IMR-90 (cell line): ENCODE results near the gene LMX1A. TPM values are rescaled to one million over a fixed set of nuclear protein-coding genes. Genes with fewer than 3 reads are reported as not detected.

Source experiments
- ATAC-seq: fragments of 200-7000 bp; cut with Tn5 transposase; 2 replicates; pipeline ENCODE4 v1.9.1; 2020; ENCODE audit warnings: low read depth, mild to moderate bottlenecking, moderate library complexity
- BruUV-seq: library from RNA; stranded (reverse); fragments of 400-500 nt; replicated peaks from 2 replicates; lab custom pipeline; 2021; lab: Mats Ljungman, UMichigan
- CTCF ChIA-PET: fragments of 300-600 bp; formaldehyde crosslinking; extraction: SDS; loops from one replicate; lab custom pipeline; 2021; ENCODE audit warnings: antibody characterized with exemption; lab: Yijun Ruan, JAX
- POLR2A ChIA-PET: fragments of 300-600 bp; sonication (Branson Sonifier 250); formaldehyde crosslinking; loops from one replicate; lab custom pipeline; 2022; ENCODE audit warnings: antibody characterized with exemption; ENCODE audit not compliant: unreplicated experiment; lab: Charles Lee
- DNase-seq: peaks from one replicate; pipeline ENCODE4 v3.0.0; 2013
- H2AFZ ChIP-seq: replicated peaks from 2 replicates; pipeline ENCODE3; 2013; ENCODE audit warnings: low read length, mild to moderate bottlenecking; ENCODE audit not compliant: poor library complexity
- H2AK5ac ChIP-seq: 2 replicates; pipeline ENCODE4 v1.6.1; 2013; ENCODE audit warnings: low read depth, low read length, inconsistent platforms
- H2AK9ac ChIP-seq: replicated peaks from 2 replicates; pipeline ENCODE3; 2013; ENCODE audit warnings: mild to moderate bottlenecking, low read depth, low read length, moderate library complexity; ENCODE audit not compliant: poor library complexity
- H2BK120ac ChIP-seq: 2 replicates; pipeline ENCODE4 v1.6.1; 2013; ENCODE audit warnings: low read depth, low read length, inconsistent platforms
- H2BK15ac ChIP-seq: 3 replicates; pipeline ENCODE4 v1.6.1; 2013; ENCODE audit warnings: low read depth, low read length, inconsistent platforms
- H2BK20ac ChIP-seq: 2 replicates; pipeline ENCODE4 v1.6.1; 2013; ENCODE audit warnings: low read depth, mild to moderate bottlenecking, inconsistent platforms, low read length, moderate library complexity
- H2BK5ac ChIP-seq: 2 replicates; pipeline ENCODE4 v1.6.1; 2013; ENCODE audit warnings: mild to moderate bottlenecking, low read depth, low read length, inconsistent platforms; ENCODE audit not compliant: poor library complexity, severe bottlenecking
- H3K14ac ChIP-seq: replicated peaks from 2 replicates; pipeline ENCODE4 v1.6.1; 2013; ENCODE audit warnings: low read depth, low read length, inconsistent platforms
- H3K18ac ChIP-seq: 2 replicates; pipeline ENCODE4 v1.6.1; 2013; ENCODE audit warnings: low read depth, low read length, control low read depth
- H3K23ac ChIP-seq: 2 replicates; pipeline ENCODE4 v1.6.1; 2013; ENCODE audit warnings: low read depth, low read length, inconsistent platforms
- H3K27ac ChIP-seq: 2 replicates; pipeline ENCODE4 v1.5.1; 2013; ENCODE audit warnings: mild to moderate bottlenecking, control low read depth, low read length; ENCODE audit not compliant: insufficient read depth
- H3K27me3 ChIP-seq: 2 replicates; pipeline ENCODE4 v1.6.1; 2013; ENCODE audit warnings: low read length; ENCODE audit not compliant: control insufficient read depth, insufficient read depth
- H3K36me3 ChIP-seq: 2 replicates; pipeline ENCODE4 v1.6.1; 2013; ENCODE audit warnings: low read length, mixed read lengths; ENCODE audit not compliant: control insufficient read depth, insufficient read depth
- H3K4ac ChIP-seq: 2 replicates; pipeline ENCODE4 v1.6.1; 2013; ENCODE audit warnings: low read depth, low read length, inconsistent platforms
- H3K4me1 ChIP-seq: 2 replicates; pipeline ENCODE4 v1.6.1; 2013; ENCODE audit warnings: low read length, mixed read lengths; ENCODE audit not compliant: control insufficient read depth, insufficient read depth
- H3K4me2 ChIP-seq: 2 replicates; pipeline ENCODE4 v1.6.1; 2013; ENCODE audit warnings: low read depth, mild to moderate bottlenecking, control low read depth, low read length, moderate library complexity
- H3K4me3 ChIP-seq: 2 replicates; pipeline ENCODE4 v1.5.1; 2013; ENCODE audit warnings: low read depth, mild to moderate bottlenecking, control low read depth, low read length, moderate library complexity; ENCODE audit not compliant: insufficient read depth
- H3K56ac ChIP-seq: 2 replicates; pipeline ENCODE4 v1.6.1; 2013; ENCODE audit warnings: low read length, inconsistent platforms; ENCODE audit not compliant: insufficient read depth; ENCODE audit errors: extremely low read depth
- H3K79me1 ChIP-seq, 2 experiments: 2 replicates each; pipeline ENCODE4 v1.6.1; 2013; ENCODE audit warnings: low read length in 2 of 2, inconsistent platforms in 1 of 2, low read depth in 1 of 2
- H3K9ac ChIP-seq: 2 replicates; pipeline ENCODE4 v1.6.1; 2013; ENCODE audit warnings: low read depth, low read length, control low read depth
- H3K9me1 ChIP-seq: 2 replicates; pipeline ENCODE4 v1.6.1; 2013; ENCODE audit warnings: low read length, inconsistent platforms; ENCODE audit not compliant: insufficient read depth
- H3K9me3 ChIP-seq: 2 replicates; pipeline ENCODE4 v1.6.1; 2013; ENCODE audit warnings: low read length; ENCODE audit not compliant: control insufficient read depth, insufficient read depth
- H4K20me1 ChIP-seq: 2 replicates; pipeline ENCODE4 v1.6.1; 2013; ENCODE audit warnings: low read length, inconsistent platforms; ENCODE audit not compliant: insufficient read depth
- H4K5ac ChIP-seq: 2 replicates; pipeline ENCODE4 v1.6.1; 2013; ENCODE audit warnings: mild to moderate bottlenecking, low read depth, low read length, control low read depth
- H4K8ac ChIP-seq, 2 experiments: 2 replicates each; pipeline ENCODE4 v1.6.1; 2013; ENCODE audit warnings: low read depth in 2 of 2, low read length in 2 of 2, control low read depth in 1 of 2, inconsistent platforms in 1 of 2
- H4K91ac ChIP-seq: 2 replicates; pipeline ENCODE4 v1.6.1; 2013; ENCODE audit warnings: low read depth, low read length, inconsistent platforms; ENCODE audit not compliant: insufficient read depth
- CHD1 ChIP-seq: IDR thresholded peaks from 2 replicates; pipeline ENCODE4 v1.6.1; 2012; ENCODE audit warnings: low read depth, low read length, improper control_type of control experiment
- CTCF ChIP-seq: conservative IDR thresholded peaks from 2 replicates; pipeline ENCODE4 v1.5.1; 2012; ENCODE audit warnings: mild to moderate bottlenecking, low read depth, low read length, improper control_type of control experiment
- ELK1 ChIP-seq: fragments of 150-350 bp; IDR thresholded peaks from 2 replicates; pipeline ENCODE4 v1.6.1; 2016; ENCODE audit warnings: low read depth, mild to moderate bottlenecking, low read length, moderate library complexity, borderline replicate concordance
- FOS ChIP-seq: fragments of 150-350 bp; IDR thresholded peaks from 2 replicates; pipeline ENCODE4 v1.6.1; 2016; ENCODE audit warnings: low read depth, low read length
- MXI1 ChIP-seq: IDR thresholded peaks from 2 replicates; pipeline ENCODE4 v1.6.1; 2012; ENCODE audit warnings: low read depth, mild to moderate bottlenecking, low read length, moderate library complexity, borderline replicate concordance
- NFE2L2 ChIP-seq: fragments of 150-350 bp; IDR thresholded peaks from 2 replicates; pipeline ENCODE4 v1.6.1; 2016; ENCODE audit warnings: low read depth, mild to moderate bottlenecking, low read length
- POLR2A ChIP-seq: IDR thresholded peaks from 2 replicates; pipeline ENCODE4 v1.6.1; 2012; ENCODE audit warnings: mild to moderate bottlenecking, low read depth, low read length
- RFX5 ChIP-seq: IDR thresholded peaks from 2 replicates; pipeline ENCODE4 v1.8.0; 2012; ENCODE audit warnings: low read depth, mild to moderate bottlenecking, low read length, moderate library complexity
- USF2 ChIP-seq: fragments of 150-350 bp; IDR thresholded peaks from 2 replicates; pipeline ENCODE4 v1.6.1; 2017; ENCODE audit warnings: mild to moderate bottlenecking, antibody characterized with exemption, low read length, low read depth
- WGBS, 2 experiments: methylation state at CpG; one replicate each; pipeline versions ENCODE4 v1.1.5 to v1.1.7; 2013; ENCODE audit warnings: missing lambda C conversion rate in 2 of 2; ENCODE audit not compliant: insufficient read length in 1 of 2; ENCODE audit errors: extremely low coverage in 2 of 2; 5-methylcytosine and 5-hydroxymethylcytosine counted together
- dilution Hi-C: fragments of 300-500 bp; cut with HindIII; formaldehyde crosslinking; loops from one replicate; pipeline ENCODE4 v1.14.3; 2018; ENCODE audit warnings: low sequenced_read_pairs; ENCODE audit not compliant: unreplicated experiment
- in situ Hi-C: fragments of 300-500 bp; cut with MboI; formaldehyde crosslinking; loops from 3 replicates; pipeline ENCODE4 v1.14.3; 2019; ENCODE audit warnings: low sequenced_read_pairs, inconsistent platforms, mixed read lengths
- intact Hi-C: fragments of 100-400 bp; cut with micrococcal nuclease; formaldehyde crosslinking; loops from 2 replicates; pipeline ENCODE4 v1.10.0; 2022
- polyA plus RNA-seq, 3 experiments: library from polyadenylated mRNA; depleted of rRNA; stranded (reverse); fragments of >200 nt; gene quantifications; 2 replicates each; pipeline ENCODE4 v1.2.3, GENCODE V29; 2012; ENCODE audit warnings: low replicate concordance in 1 of 3
- total RNA-seq: library from RNA; depleted of rRNA; stranded (reverse); fragments of >200 nt; gene quantifications from 2 replicates; pipeline ENCODE4 v1.2.3, GENCODE V29; 2012

The LMX1A gene
- total and polyA plus RNA-seq, 2 of the 4 experiments (the other 2 are of a cell fraction), result not detected

GRCh38 chr1:165235155-165235776, 121.2 kb downstream of the LMX1A start:
- Histone ChIP-seq H3K14ac (no peak overlapping the region), H3K9me1 (no peaks in the 10 kb centered on the region), H4K5ac (no peak overlapping the region), H4K20me1 (no peaks in the 10 kb centered on the region), H2AK5ac (no peak overlapping the region), H3K23ac (no peak overlapping the region), H2AK9ac (no peak overlapping the region), H4K8ac (no peak overlapping the region), H3K9ac (no peak overlapping the region), H4K91ac (no peak overlapping the region), H3K79me1 (no peaks in the 10 kb centered on the region), H3K4me2 (no peak overlapping the region), H3K36me3 (no peaks in the 10 kb centered on the region), H2BK20ac (no peak overlapping the region), H2AFZ (no peak overlapping the region), H3K27ac (no peak overlapping the region), H3K4me3 (no peak overlapping the region), H3K9me3 (no peaks in the 10 kb centered on the region), H3K27me3 (peaks cover 16% of the 10 kb centered on the region), H3K18ac (no peak overlapping the region), H2BK5ac (no peak overlapping the region), H3K56ac (no peak overlapping the region), H2BK15ac (no peak overlapping the region), H3K4me1 (no peaks in the 10 kb centered on the region), H2BK120ac (no peak overlapping the region), H3K4ac (no peak overlapping the region)
- in situ Hi-C loops, result no loop called here
- TF ChIP-seq FOS (no peak), MXI1 (no peak), ELK1 (no peak), RFX5 (no peak), NFE2L2 (no peak), CHD1 (no peak), USF2 (no peak), POLR2A (no peak), CTCF (no peak)
- ChIA-PET CTCF (no interaction called here), POLR2A (no interaction called here)
- WGBS, 2 experiments, result 2% methylated on average over 8 of the region's 56 CpGs; no CpG with 5 or more reads in 1 of the 2 experiments
- no TSS peak for BruUV-seq
- dilution Hi-C loops, result no loop called here
- ATAC-seq, result no peak
- DNase-seq, result no peak
- intact Hi-C loops, result no loop called here
